BLaER1 treated with 17β-estradiol and CSF1 and Interleukin-3, amounts not matched to agents 10 nM and 100 nM (cell line): ENCODE results near the gene NEFH.

Experiments
- H3K27ac ChIP-seq, 11 experiments: shearing (Covaris generic); formaldehyde crosslinking; 2 replicates each; pipeline ENCODE4 v1.8.1; 2022
- H3K27me3 ChIP-seq, 11 experiments: shearing (Covaris generic); formaldehyde crosslinking; 2 replicates each; pipeline ENCODE4 v1.8.1; 2022
- H3K36me3 ChIP-seq, 11 experiments: shearing (Covaris generic); formaldehyde crosslinking; 2 replicates each; pipeline ENCODE4 v1.8.1; 2022
- H3K4me1 ChIP-seq, 10 experiments: shearing (Covaris generic); formaldehyde crosslinking; 2 replicates each; pipeline ENCODE4 v1.8.1; 2022
- H3K4me2 ChIP-seq, 11 experiments: shearing (Covaris generic); formaldehyde crosslinking; 2 replicates each; pipeline ENCODE4 v1.8.1; 2022
- H3K4me3 ChIP-seq, 10 experiments: shearing (Covaris generic); formaldehyde crosslinking; 2 replicates each; pipeline ENCODE4 v1.8.1; 2022
- H3K9ac ChIP-seq, 11 experiments: shearing (Covaris generic); formaldehyde crosslinking; 2 replicates each; pipeline ENCODE4 v1.8.1; 2022
- H3K9me3 ChIP-seq, 11 experiments: shearing (Covaris generic); formaldehyde crosslinking; replicated peaks in 1 of 11; 2 replicates each; pipeline ENCODE4 v1.8.1; 2022
- H4K20me1 ChIP-seq, 11 experiments: shearing (Covaris generic); formaldehyde crosslinking; 2 replicates each; pipeline ENCODE4 v1.8.1; 2022
- Cebpa-rat ChIP-seq, 11 experiments: shearing (Covaris generic); IDR thresholded peaks; 2 replicates each; pipeline ENCODE4 v1.8.1; 2022

Gene NEFH

GRCh38 chr22:29519996-29520395 lies 40.0 kb downstream of the NEFH start:
- no peak for TF ChIP-seq Cebpa-rat (IDR thresholded peaks at IDR 0.05)
- Histone ChIP-seq H3K27me3 (no peaks in the 10 kb centered on the region), H4K20me1 (peaks cover 0 to 46% (median 0%) of the 10 kb centered on the region in 11 experiments; a peak in 8 of 22 replicates), H3K9ac (no peak overlapping the region), H3K27ac (no peak overlapping the region), H3K4me1 (no peaks in the 10 kb centered on the region), H3K4me2 (no peak overlapping the region), H3K36me3 (peaks cover 96 to 100% (median 99%) of the 10 kb centered on the region in 11 experiments), H3K4me3 (no peak overlapping the region), H3K9me3 (no peaks in the 10 kb centered on the region)

- H3K9ac ChIP-seq, result no peak overlapping the region
- H3K27ac ChIP-seq, result 0 out of 22 replicates have a peak overlapping the region, but pooled peaks of 1 of the 11 experiments have one; percentile 3
- no peak for TF ChIP-seq Cebpa-rat (IDR thresholded peaks at IDR 0.05)
- no peaks in the 10 kb centered on the region for H3K9me3 ChIP-seq
- no peaks in the 10 kb centered on the region for H3K27me3 ChIP-seq
- H3K4me3 ChIP-seq, result no peak overlapping the region
- peaks cover 96 to 100% (median 99%) of the 10 kb centered on the region in 11 experiments for H3K36me3 ChIP-seq
- no peaks in the 10 kb centered on the region for H3K4me1 ChIP-seq
- no peak overlapping the region for H3K4me2 ChIP-seq
- peaks cover 0 to 53% (median 3%) of the 10 kb centered on the region in 11 experiments; a peak in 10 of 22 replicates for H4K20me1 ChIP-seq
Measured at GRCh38 chr22:29520851-29521250, 40.8 kb downstream of the NEFH start.

- Histone ChIP-seq H3K4me2 (no peak overlapping the region), H3K27me3 (no peaks in the 10 kb centered on the region), H3K9ac (no peak overlapping the region), H3K4me3 (no peak overlapping the region), H3K27ac (no peak overlapping the region), H3K4me1 (no peaks in the 10 kb centered on the region), H3K36me3 (peaks cover 96 to 100% (median 97%) of the 10 kb centered on the region in 11 experiments), H3K9me3 (no peaks in the 10 kb centered on the region), H4K20me1 (peaks cover 0 to 51% (median 3%) of the 10 kb centered on the region in 11 experiments; a peak in 10 of 22 replicates)
- no peak for TF ChIP-seq Cebpa-rat (IDR thresholded peaks at IDR 0.05)
Measured at GRCh38 chr22:29521526-29521925, 41.5 kb downstream of the NEFH start.

GRCh38 chr22:29523761-29524160 lies 43.7 kb downstream of the NEFH start:
- Histone ChIP-seq H3K27ac (no peak overlapping the region), H3K4me2 (no peak overlapping the region), H3K9ac (no peak overlapping the region), H3K9me3 (no peaks in the 10 kb centered on the region), H4K20me1 (peaks cover 0 to 36% (median 0%) of the 10 kb centered on the region in 11 experiments; a peak in 11 of 22 replicates), H3K36me3 (peaks cover 96 to 100% (median 97%) of the 10 kb centered on the region in 11 experiments), H3K4me3 (no peak overlapping the region), H3K27me3 (no peaks in the 10 kb centered on the region), H3K4me1 (no peaks in the 10 kb centered on the region)
- TF ChIP-seq Cebpa-rat (IDR thresholded peaks at IDR 0.05), result no peak

- H4K20me1 ChIP-seq, result peaks cover 0 to 40% (median 0%) of the 10 kb centered on the region in 11 experiments; a peak in 11 of 22 replicates
- H3K36me3 ChIP-seq, result peaks cover 96 to 100% (median 97%) of the 10 kb centered on the region in 11 experiments
- TF ChIP-seq Cebpa-rat (IDR thresholded peaks at IDR 0.05), result no peak
- H3K9ac ChIP-seq, result no peak overlapping the region
- H3K27ac ChIP-seq, result no peak overlapping the region
- no peak overlapping the region for H3K4me2 ChIP-seq
- no peaks in the 10 kb centered on the region for H3K27me3 ChIP-seq
- no peaks in the 10 kb centered on the region for H3K4me1 ChIP-seq
- H3K4me3 ChIP-seq, result no peak overlapping the region
- no peaks in the 10 kb centered on the region for H3K9me3 ChIP-seq
Measured at GRCh38 chr22:29524442-29525191, 44.6 kb downstream of the NEFH start.

- H3K4me1 ChIP-seq, result no peaks in the 10 kb centered on the region
- no peak overlapping the region; a peak in 1 of 22 replicates for H3K9ac ChIP-seq
- peaks cover 0 to 55% (median 3%) of the 10 kb centered on the region in 11 experiments; a peak in 11 of 22 replicates for H4K20me1 ChIP-seq
- H3K36me3 ChIP-seq, result peaks cover 98 to 100% (median 100%) of the 10 kb centered on the region in 11 experiments
- H3K9me3 ChIP-seq, result no peaks in the 10 kb centered on the region
- H3K27ac ChIP-seq, result no peak overlapping the region
- H3K4me3 ChIP-seq, result no peak overlapping the region
- H3K27me3 ChIP-seq, result no peaks in the 10 kb centered on the region
- TF ChIP-seq Cebpa-rat (IDR thresholded peaks at IDR 0.05), result no peak
- no peak overlapping the region for H3K4me2 ChIP-seq
Measured at GRCh38 chr22:29528144-29528543, 48.1 kb downstream of the NEFH start.

GRCh38 chr22:29530716-29531115 lies 50.7 kb downstream of the NEFH start:
- H3K27ac ChIP-seq, result no peak overlapping the region
- H3K4me2 ChIP-seq, result no peak overlapping the region
- peaks cover 0 to 30% (median 0%) of the 10 kb centered on the region in 11 experiments; a peak in 8 of 22 replicates for H4K20me1 ChIP-seq
- H3K36me3 ChIP-seq, result peaks cover 98 to 100% (median 100%) of the 10 kb centered on the region in 11 experiments
- 0 out of 22 replicates have a peak, but pooled peaks cover 0 to 5% (median 0%) of the 10 kb centered on the region in 11 experiments for H3K9me3 ChIP-seq
- TF ChIP-seq Cebpa-rat (IDR thresholded peaks at IDR 0.05), result no peak
- H3K4me1 ChIP-seq, result no peaks in the 10 kb centered on the region
- H3K4me3 ChIP-seq, result no peak overlapping the region
- H3K27me3 ChIP-seq, result no peaks in the 10 kb centered on the region
- no peak overlapping the region for H3K9ac ChIP-seq

- H3K36me3 ChIP-seq, result peaks cover 99 to 100% (median 100%) of the 10 kb centered on the region in 11 experiments
- no peaks in the 10 kb centered on the region for H3K27me3 ChIP-seq
- H3K4me2 ChIP-seq, result no peak overlapping the region
- no peak for TF ChIP-seq Cebpa-rat (IDR thresholded peaks at IDR 0.05)
- H3K4me3 ChIP-seq, result no peak overlapping the region
- no peak overlapping the region for H3K27ac ChIP-seq
- no peaks in the 10 kb centered on the region for H3K4me1 ChIP-seq
- H3K9me3 ChIP-seq, result 0 out of 22 replicates have a peak, but pooled peaks cover 0 to 5% (median 0%) of the 10 kb centered on the region in 11 experiments
- peaks cover 0 to 34% (median 0%) of the 10 kb centered on the region in 11 experiments; a peak in 7 of 22 replicates for H4K20me1 ChIP-seq
- H3K9ac ChIP-seq, result no peak overlapping the region
Measured at GRCh38 chr22:29531419-29531818, 51.4 kb downstream of the NEFH start.

GRCh38 chr22:29536411-29536810 lies 56.4 kb downstream of the NEFH start:
- H3K4me1 ChIP-seq, result peaks cover 0 to 2% (median 0%) of the 10 kb centered on the region in 10 experiments; a peak in 1 of 20 replicates

More at GRCh38 chr22:29536411-29536810, 56.4 kb downstream of the NEFH start:
- Histone ChIP-seq H3K9ac (no peak overlapping the region; a peak in 1 of 22 replicates), H3K4me3 (no peak overlapping the region), H3K4me2 (no peak overlapping the region), H3K36me3 (peaks cover 99 to 100% (median 100%) of the 10 kb centered on the region in 11 experiments), H4K20me1 (peaks cover 0 to 25% (median 0%) of the 10 kb centered on the region in 11 experiments; a peak in 5 of 22 replicates), H3K9me3 (0 out of 22 replicates have a peak, but pooled peaks cover 0 to 5% (median 0%) of the 10 kb centered on the region in 11 experiments), H3K27me3 (no peaks in the 10 kb centered on the region), H3K27ac (no peak overlapping the region)
- no peak for TF ChIP-seq Cebpa-rat (IDR thresholded peaks at IDR 0.05)
